NCI-H2081 (cell line): Measurements from ENCODE around the gene SAT1.
A peak's percentile ranks its signal among the peaks of the same experiment; 100 is the strongest.

Experiments used
- DNase-seq, 2 experiments: peaks; one replicate each; lab custom pipeline; 2025; lab: John Stamatoyannopoulos, UW

The SAT1 gene

GRCh38 chrX:23776363-23776762, 6.6 kb upstream of the SAT1 start:
- no peak for DNase-seq

GRCh38 chrX:23779025-23779424, 3.9 kb upstream of the SAT1 start:
- DNase-seq = no peak

DNA sequence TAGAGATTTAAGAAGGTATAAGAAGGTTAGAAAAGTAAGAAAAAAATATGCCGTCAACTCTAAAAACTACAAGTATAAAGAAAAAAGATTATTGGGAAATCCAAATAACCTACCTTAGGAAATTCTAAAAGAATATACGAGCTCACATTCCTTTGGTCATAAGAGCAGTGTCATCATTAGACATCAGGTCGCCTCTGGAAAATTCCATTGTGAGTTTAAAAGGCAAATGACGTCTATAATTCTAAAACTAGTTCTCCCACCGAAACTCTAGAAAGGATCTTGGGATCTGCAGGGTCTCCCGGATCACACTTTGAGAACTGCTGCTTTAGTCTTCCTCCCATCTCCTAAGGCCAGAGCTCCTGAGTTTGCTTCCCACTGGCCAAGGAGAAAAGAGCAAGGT, 518 bp upstream of the SAT1 start:
- DNase-seq = no peak

GRCh38 chrX:23783589-23784469, 856 bp downstream of the SAT1 start:
- DNase-seq = no peak

DNA sequence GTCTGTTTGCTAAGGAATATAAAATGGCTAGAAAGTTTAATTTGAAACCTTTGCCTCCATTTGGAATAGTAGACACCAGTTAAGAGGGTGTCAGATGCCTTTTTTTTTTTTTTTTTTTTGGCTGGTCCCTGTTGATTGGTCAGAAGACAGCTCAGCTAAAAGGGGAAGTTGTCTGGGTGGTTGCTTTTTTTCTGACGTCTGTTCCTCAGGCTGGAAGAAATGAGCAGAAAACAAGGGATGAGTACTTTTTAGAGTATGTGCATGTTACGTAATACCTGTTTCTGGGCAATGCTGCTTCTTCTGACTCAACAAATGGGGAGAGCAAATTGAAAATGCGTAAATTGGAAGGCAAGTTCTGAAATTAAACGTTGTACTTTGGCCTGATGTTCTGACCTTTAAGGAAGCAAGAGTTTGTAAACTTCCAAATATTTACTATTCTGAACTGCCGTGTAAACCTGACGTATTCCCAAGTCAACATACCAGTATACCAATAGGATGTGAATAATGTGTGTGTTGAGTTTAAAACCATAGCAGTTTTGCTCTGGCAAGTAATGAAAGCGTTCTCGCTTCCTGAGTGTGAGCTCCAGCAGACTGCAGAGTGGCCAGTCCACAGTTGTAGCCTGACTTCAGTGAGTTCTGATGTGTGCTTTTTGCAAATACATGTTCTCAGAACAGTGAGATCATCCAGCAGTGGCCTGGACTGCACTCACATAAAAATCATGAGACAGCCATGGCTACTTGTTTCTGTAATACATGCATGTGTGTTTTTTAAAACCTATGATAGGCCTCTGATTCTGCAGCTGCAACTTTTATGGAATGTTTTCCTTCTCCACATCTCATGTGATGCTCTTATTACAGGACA, 1.7 kb downstream of the SAT1 start:
- no peak for DNase-seq

DNA sequence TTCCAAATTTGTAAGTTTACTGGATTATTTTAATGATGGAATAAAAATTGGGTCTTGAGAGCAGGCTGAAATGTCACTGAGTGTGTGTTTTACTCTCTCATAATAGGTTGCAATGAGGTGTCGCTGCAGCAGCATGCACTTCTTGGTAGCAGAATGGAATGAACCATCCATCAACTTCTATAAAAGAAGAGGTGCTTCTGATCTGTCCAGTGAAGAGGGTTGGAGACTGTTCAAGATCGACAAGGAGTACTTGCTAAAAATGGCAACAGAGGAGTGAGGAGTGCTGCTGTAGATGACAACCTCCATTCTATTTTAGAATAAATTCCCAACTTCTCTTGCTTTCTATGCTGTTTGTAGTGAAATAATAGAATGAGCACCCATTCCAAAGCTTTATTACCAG, 2.6 kb downstream of the SAT1 start:
- DNase-seq = no peak

GRCh38 chrX:23786268-23786815, 3.4 kb downstream of the SAT1 start:
- DNase-seq = no peak

- no peak for DNase-seq
Observed at GRCh38 chrX:23787745-23788118, 4.8 kb downstream of the SAT1 start.

- DNase-seq = no peak
Observed at GRCh38 chrX:23788521-23788920, 5.5 kb downstream of the SAT1 start.

DNA sequence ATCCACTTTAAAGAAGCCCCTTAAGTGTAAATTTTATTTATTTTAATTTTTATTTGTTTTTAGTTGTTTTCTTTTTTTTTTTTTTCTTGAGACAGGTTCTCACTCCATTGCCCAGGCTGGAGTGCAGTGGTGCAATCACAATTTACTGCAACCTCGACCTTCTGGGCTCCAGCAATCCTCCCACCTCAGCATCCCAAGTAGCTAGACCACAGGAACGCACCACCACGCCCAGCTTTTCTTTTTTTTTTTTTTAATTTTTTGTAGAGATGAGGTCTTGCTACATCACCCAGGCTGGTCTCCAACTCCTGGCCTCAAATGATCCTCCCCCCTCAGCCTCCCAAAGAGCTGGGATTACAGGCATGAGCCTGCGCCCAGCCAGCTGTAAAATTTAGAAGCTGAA, 6.0 kb downstream of the SAT1 start:
- no peak for DNase-seq

DNA sequence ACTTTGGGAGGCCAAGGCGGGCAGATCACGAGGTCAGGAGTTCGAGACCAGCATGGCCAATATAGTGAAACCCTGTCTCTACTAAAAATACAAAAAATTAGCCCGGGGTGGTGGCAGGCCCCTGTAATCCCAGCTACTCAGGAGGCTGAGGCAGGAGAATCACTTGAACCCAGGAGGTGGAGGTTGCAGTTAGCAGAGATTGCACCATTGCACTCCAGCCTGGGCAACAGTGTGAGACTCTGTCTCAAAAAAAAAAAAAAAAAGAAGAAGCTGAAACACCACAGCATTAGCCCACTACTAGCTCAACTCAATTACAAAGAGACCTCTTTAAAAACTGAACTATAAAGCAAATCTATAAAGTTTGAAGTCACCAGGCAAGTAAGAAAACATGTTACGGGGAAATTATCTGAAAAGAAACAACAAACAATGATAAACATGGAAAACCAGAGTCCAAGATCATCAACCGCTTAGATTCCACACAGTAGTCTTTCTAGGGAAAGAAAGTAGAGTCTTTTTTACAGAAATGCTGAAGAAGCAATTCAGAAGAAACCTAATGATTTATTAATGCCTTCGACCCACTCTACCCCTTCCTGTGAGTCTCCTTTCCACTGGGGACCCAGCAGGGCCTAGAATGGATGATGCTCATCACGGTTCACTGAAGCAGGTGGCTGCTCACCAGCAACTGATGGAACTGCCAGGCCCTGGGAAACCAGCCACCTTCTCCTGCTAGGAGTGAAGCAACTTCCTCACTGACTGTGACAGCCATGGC, 6.6 kb downstream of the SAT1 start:
- DNase-seq = no peak

- no peak for DNase-seq
Observed at GRCh38 chrX:23790155-23790497, 7.2 kb downstream of the SAT1 start.

DNA sequence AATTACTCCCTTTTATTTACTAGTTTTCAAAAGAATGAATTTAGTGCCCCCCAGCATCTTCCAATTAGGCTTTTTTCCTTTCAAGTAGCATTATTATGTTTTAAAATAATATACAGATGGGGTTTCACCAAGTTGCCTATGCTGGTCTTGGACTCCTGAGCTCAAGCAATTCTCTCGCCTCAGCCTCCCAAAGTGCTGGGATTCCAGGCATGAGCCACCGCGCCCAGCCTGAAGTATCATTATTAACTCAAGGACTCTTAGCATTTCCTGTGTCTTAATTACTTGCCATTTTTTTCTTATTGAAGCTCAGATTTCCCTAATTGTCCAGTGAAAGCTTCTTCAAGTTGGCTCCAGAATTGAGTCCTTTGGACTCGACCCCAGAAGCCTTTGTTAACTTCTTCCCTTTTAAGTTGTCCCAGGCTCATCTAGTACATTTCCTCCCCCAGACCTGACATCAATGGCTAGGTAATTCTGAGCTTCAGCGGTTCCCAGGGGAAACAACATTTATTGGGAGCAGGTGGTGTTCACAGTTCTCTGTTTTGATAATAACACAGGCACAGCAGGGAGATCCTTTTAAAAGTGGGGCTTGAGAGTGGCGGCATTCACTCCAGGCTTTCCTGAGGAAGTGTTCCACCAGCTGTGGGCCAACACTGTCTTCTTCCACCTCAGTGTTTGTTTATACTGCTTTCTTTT, 10.0 kb downstream of the SAT1 start:
- DNase-seq = peak; percentile 38 to 75

DNA sequence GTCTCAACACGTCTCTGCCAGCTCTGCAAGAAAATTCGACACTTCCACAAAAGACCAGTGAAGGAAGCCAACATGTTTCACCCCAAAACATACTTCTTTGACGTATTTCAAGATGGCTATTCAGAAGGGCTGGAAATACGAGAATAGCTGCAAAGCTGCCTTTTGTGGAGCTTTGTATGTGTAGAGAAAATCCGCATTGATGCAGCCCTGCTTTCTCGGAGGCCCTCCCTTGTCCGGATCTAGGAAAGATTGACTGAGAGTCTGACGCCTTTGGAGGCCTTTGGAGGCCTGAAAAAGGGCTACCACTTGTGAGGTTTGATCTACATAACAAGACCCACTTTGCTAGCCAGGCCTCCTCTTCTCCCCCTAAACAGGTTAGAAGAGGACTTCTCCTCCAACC, 12.2 kb downstream of the SAT1 start:
- no peak for DNase-seq

- no peak for DNase-seq
Observed at GRCh38 chrX:23797371-23798128, 14.6 kb downstream of the SAT1 start.

- no peak for DNase-seq
Observed at GRCh38 chrX:23799469-23800065, 16.6 kb downstream of the SAT1 start.

DNA sequence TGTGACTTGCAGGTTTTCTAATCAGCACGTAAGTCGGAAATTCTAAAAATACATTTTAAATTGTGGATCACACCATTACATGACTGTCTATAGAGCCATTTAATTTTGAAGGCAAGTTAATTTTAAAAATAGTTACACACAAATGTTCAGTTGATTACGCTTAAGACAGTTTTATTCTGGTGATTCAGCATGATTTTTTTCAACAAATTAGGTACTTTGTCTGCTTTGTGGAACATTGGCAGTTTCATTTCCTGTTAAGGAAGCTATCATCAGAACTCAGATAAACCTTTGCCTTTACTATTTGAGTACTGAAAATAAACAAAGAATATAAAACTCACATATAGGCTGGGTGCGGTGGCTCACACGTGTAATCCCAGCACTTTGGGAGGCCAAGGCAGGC, 19.5 kb downstream of the SAT1 start:
- no peak for DNase-seq

- DNase-seq = no peak
Observed at GRCh38 chrX:23803931-23804381, 21.0 kb downstream of the SAT1 start.

DNA sequence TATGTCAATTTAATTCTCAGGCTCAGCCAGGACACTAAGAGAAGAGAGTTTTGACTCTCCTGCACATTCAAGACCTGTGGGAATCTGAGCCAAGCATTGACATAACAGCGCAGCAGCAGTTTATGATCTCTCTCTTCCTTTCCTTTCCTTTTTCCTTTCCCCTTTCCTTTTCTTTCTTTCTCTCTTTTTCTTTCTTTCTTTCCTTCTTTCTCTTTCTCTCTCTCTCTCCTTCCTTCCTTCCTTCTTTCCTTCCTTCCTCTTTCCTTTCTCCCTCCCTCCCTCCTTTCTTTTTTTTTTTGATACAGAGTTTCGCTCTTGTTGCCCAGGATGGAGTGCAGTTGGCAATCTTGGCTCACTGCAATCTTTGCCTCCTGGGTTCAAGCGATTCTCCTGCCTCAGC, 21.6 kb downstream of the SAT1 start:
- no peak for DNase-seq

DNA sequence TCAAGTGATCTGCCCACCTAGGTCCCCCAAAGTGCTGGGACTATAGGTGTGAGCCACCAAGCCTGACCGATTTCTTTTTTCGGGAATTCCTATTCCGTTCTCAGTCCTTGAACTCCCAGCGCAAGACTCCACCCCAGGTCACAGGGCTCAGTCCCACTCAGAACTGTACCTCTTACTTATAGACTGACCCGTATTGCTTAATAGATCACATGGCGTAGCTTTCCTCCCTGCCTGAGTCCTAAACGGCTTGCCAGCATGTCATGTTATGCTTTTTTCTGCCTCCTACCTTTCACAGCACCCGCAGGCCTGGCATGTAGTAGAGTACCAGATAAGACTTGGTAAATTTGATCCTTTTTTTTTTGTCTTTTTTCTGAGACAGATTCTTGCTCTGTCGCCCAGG, 22.4 kb downstream of the SAT1 start:
- no peak for DNase-seq
